Fibroblast of the aortic adventitia (primary cell): ENCODE data around the gene SYNGAP1. TPM values are rescaled to one million over a fixed set of nuclear protein-coding genes. Genes with fewer than 3 reads are reported as not detected.

Experiments used
- DNase-seq: peaks from one replicate; pipeline ENCODE4 v3.0.0-alpha.2; 2010; ENCODE audit warnings: low read depth
- H3K4me3 ChIP-seq: 2 replicates; pipeline ENCODE4 v1.5.1; 2011; ENCODE audit warnings: low read depth, mild to moderate bottlenecking, control low read depth, low read length, moderate library complexity
- CTCF ChIP-seq: IDR thresholded peaks from 2 replicates; pipeline ENCODE4 v1.5.1; 2011; ENCODE audit warnings: mild to moderate bottlenecking, low read length, control low read depth, inconsistent platforms; ENCODE audit not compliant: insufficient read depth
- small RNA-seq: library from RNA; depleted of rRNA; stranded (forward); fragments of <200 nt; gene quantifications from one replicate; pipeline ENCODE3, GENCODE V24; 2012
- total RNA-seq: library from RNA; depleted of rRNA; stranded (reverse); fragments of >200 nt; gene quantifications from 2 replicates; pipeline ENCODE4 v1.2.3, GENCODE V29; 2012; ENCODE audit warnings: low replicate concordance

The SYNGAP1 gene
- total RNA-seq, 1 donor: 7.6 TPM

- no peak for DNase-seq
- no peak overlapping the region for H3K4me3 ChIP-seq
- no peak for TF ChIP-seq CTCF
Observed at GRCh38 chr6:33502486-33502885, 82.6 kb downstream of the SYNGAP1 start.

- TF ChIP-seq CTCF: no peak
Observed at GRCh38 chr6:33504486-33504885, 84.6 kb downstream of the SYNGAP1 start.

More at GRCh38 chr6:33504486-33504885, 84.6 kb downstream of the SYNGAP1 start:
- DNase-seq: no peak
- no peak overlapping the region for H3K4me3 ChIP-seq

Small RNAs within 50 kb of the gene (small RNA-seq; reads per million reads assigned to genes)
- not detected for gene RPL35AP4
- gene ZBTB9: not detected

Other genes with a start within 250 kb of the SYNGAP1 start
- gene COL11A2, start 227.6 kb upstream of the SYNGAP1 start, total RNA-seq: 0.09 and 0.74 TPM in 2 replicates
- 11.1 and 22.6 TPM in 2 replicates for gene RXRB, start 219.4 kb upstream of the SYNGAP1 start, total RNA-seq
- 71.3 and 121 TPM in 2 replicates for gene SLC39A7, start 219.2 kb upstream of the SYNGAP1 start, total RNA-seq
- 2.6 and 4.2 TPM in 2 replicates for gene HSD17B8, start 215.4 kb upstream of the SYNGAP1 start, total RNA-seq
- gene RING1, start 211.6 kb upstream of the SYNGAP1 start, total RNA-seq: 28.9 and 46.9 TPM in 2 replicates
- gene VPS52, start 148.2 kb upstream of the SYNGAP1 start, total RNA-seq: 21.6 and 40.5 TPM in 2 replicates
- gene RPS18, start 148.0 kb upstream of the SYNGAP1 start, total RNA-seq: 1,533 and 4,237 TPM in 2 replicates
- 3.3 and 8.7 TPM in 2 replicates for gene B3GALT4, start 142.9 kb upstream of the SYNGAP1 start, total RNA-seq
- gene WDR46, start 130.8 kb upstream of the SYNGAP1 start, total RNA-seq: 37.5 and 85.0 TPM in 2 replicates
- gene PFDN6, start 130.5 kb upstream of the SYNGAP1 start, total RNA-seq: 8.9 and 21.7 TPM in 2 replicates
- gene RGL2, start 121.1 kb upstream of the SYNGAP1 start, total RNA-seq: 25.8 and 27.9 TPM in 2 replicates
- gene TAPBP, start 106.0 kb upstream of the SYNGAP1 start, total RNA-seq: 50.2 and 86.2 TPM in 2 replicates
- gene ZBTB22, start 102.3 kb upstream of the SYNGAP1 start, total RNA-seq: 9.0 and 12.8 TPM in 2 replicates
- 42.2 and 149 TPM in 2 replicates for gene DAXX, start 97.1 kb upstream of the SYNGAP1 start, total RNA-seq
- gene KIFC1, start 28.2 kb upstream of the SYNGAP1 start, total RNA-seq: 49.3 TPM in 1 of 2 replicates, not detected in the other
- 18.9 and 20.9 TPM in 2 replicates for gene PHF1, start 9.1 kb upstream of the SYNGAP1 start, total RNA-seq
- gene CUTA, start 2.0 kb upstream of the SYNGAP1 start, total RNA-seq: 106 and 522 TPM in 2 replicates
- gene ZBTB9, start 34.5 kb downstream of the SYNGAP1 start, total RNA-seq: 3.8 and 5.5 TPM in 2 replicates
- 5.2 and 9.9 TPM in 2 replicates for gene BAK1, start 160.2 kb downstream of the SYNGAP1 start, total RNA-seq
- gene ITPR3, start 201.3 kb downstream of the SYNGAP1 start, total RNA-seq: 13.4 and 91.2 TPM in 2 replicates